Subcutaneous adipose tissue (tissue), 4 donors: ENCODE data around the gene MEP1A. TPM values are rescaled to one million over a fixed set of nuclear protein-coding genes. Genes with fewer than 3 reads are reported as not detected.

Experiments used
- total RNA-seq, 4 donors: library from RNA; depleted of rRNA; stranded (reverse); fragments of >200 nt; gene quantifications; one replicate each; pipeline ENCODE4 v1.1.0, GENCODE V29; 2016
- TF ChIP-seq, protein P1 (sequence below): fragments of 450-650 bp; IDR thresholded peaks from one replicate; pipeline ENCODE4 v1.5.1; 2016; ENCODE audit warnings: low read depth, mild to moderate bottlenecking, control low read depth, antibody characterized with exemption, moderate library complexity

The MEP1A gene
- total RNA-seq, 4 donors from 2014 or later = 0.65 TPM; not detected in 3

DNA sequence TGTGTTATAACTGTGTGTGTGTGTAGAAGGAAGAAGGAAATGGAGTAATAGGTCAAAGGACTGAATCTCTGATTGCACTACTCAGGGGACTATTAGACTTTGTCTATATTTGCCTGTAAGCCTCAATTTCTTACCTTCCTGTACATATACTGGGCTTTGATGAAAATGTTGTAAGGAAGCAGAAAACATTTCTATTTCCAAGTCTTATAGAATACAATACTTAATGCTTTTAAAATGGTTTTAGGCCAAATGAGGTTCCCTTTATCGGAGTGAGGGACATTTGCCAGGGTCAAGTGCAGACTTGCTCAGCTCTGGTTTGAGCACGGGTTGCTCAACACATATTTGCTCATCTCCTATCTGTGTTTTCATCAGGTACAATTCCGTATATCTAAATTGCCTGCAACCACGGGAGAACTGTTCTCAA lies 28.3 kb downstream of the MEP1A start:
- TF ChIP-seq, protein P1, sequence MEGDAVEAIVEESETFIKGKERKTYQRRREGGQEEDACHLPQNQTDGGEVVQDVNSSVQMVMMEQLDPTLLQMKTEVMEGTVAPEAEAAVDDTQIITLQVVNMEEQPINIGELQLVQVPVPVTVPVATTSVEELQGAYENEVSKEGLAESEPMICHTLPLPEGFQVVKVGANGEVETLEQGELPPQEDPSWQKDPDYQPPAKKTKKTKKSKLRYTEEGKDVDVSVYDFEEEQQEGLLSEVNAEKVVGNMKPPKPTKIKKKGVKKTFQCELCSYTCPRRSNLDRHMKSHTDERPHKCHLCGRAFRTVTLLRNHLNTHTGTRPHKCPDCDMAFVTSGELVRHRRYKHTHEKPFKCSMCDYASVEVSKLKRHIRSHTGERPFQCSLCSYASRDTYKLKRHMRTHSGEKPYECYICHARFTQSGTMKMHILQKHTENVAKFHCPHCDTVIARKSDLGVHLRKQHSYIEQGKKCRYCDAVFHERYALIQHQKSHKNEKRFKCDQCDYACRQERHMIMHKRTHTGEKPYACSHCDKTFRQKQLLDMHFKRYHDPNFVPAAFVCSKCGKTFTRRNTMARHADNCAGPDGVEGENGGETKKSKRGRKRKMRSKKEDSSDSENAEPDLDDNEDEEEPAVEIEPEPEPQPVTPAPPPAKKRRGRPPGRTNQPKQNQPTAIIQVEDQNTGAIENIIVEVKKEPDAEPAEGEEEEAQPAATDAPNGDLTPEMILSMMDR = no peak

DNA sequence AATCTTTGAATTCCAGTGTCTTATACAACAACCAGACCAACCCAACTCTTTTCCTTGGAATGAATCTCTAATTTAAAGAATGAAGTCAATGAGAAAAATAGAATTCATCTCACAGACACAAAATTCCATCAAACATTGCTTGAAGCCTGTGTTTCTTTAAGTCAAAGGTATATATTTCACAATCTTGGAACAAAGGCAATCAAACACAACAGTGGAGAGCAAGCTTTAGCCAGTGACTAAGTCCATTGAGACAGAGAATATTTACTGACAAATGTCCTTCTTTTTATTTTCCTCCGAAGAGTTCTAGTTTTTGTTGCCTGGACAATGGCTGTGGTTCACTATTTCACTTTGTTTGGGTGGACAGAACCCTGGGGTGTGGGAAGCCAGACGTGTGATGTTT lies 35.8 kb downstream of the MEP1A start:
- TF ChIP-seq, protein P1 = no peak

DNA sequence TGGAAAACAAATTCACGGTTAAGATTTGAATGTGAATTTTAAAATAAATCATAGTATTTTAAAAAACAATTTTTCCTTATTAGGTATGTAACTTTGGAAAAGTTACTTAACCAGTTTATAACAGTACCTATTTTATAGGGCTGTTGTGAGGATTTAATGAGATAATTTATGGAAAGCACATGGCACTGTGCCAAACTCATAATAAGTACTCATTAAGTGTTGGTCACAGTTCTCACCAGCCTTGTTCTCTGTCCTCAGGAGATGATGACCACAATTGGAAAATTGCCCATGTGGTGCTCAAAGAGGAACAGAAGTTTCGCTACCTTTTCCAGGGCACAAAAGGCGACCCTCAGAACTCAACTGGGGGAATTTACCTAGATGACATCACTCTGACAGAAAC lies 39.6 kb downstream of the MEP1A start:
- TF ChIP-seq, protein P1 = no peak

DNA sequence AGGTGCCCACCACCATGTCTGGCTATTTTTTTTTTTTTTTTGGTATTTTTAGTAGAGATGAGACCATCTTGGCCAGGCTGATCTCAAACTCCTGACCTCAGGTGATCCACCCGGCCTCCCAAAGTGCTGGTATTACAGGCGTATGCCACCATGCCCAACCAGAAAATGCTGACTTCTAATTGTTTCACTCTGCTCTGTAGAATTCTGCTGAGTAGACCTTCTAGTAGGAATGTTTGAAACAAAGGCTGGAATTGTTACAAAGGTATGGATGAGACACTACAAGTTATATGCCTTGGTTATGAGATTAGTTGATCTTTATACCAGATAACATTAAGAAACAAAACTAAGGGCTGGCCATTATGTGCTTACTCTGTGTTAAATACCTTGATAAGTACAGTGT lies 44.8 kb downstream of the MEP1A start:
- TF ChIP-seq, protein P1 = no peak

DNA sequence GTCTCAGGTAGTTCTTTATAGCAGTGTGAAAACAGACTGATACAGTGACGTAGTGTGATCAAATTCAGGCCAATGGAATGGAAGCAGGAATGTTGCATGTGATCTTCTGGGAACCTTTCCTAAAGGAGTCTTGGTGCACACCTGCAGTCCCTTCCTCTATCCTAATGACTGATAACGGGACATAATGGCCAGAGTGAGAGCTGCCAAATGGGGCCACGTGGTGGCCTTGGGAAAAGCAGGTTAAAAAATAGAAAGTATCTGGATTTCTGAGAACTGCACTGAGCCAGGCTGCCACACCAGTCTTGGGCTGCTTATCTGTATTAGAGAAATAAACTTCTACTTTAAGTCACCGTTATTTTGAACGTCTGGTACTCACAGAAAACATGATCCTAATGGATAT lies 51.9 kb downstream of the MEP1A start:
- TF ChIP-seq, protein P1 = no peak

DNA sequence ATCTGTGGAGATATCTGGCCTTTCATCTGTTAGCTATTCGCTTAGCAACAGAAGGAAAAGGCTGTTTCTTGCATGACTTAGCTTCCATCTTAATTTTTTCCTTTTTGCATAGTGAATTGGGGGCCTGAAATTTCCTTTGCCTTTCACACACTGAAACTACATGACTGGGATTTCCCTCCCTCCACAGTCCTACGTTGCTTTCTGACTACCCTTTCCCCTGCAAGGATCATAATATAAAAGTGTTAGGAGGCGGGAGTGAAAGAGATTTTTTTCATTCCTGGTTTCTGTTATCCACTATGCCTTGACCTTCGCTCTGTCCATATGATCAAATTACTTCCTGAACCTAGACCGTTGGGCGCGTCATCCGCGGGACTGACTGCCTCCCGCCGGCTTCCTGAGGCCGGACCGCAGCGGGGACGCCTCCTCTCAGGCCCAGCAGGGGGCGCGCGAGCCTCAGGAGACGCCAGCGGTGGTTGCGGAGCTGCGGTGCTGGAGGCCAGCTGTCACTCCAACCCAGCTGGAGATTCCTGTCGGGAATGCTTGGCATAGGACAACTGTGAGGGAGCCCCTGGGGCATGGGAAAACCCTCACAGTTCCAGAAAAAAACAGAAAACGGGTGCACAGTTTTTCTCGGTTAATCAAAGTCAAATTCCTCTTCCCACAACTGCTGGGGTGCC lies 55.6 kb downstream of the MEP1A start:
- TF ChIP-seq, protein P1 = no peak

DNA sequence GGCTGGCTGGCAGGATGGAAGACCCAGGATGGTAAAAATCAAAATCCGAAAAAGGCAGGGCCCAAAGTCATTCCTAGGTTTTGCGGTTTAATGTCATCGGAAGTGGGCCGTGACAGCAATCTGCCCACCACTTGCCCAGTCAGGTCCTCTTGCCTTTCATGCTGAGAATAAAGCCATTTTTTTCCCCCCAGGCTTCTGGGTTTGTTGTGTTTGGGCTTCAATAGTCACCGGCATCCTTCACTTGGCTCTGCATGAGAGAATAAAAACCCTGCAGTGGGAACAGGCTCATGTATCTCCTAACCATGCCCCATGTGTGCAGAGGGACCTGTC lies 56.1 kb downstream of the MEP1A start:
- TF ChIP-seq, protein P1 = no peak
